A172 (cell line): ENCODE results near the gene PPARA. TPM values are rescaled to one million over a fixed set of nuclear protein-coding genes. Genes with fewer than 3 reads are reported as not detected.

Experiments
- DNase-seq: peaks from one replicate; pipeline ENCODE4 v3.0.0-alpha.2; 2015; ENCODE audit warnings: low spot score
- total RNA-seq: library from RNA; depleted of rRNA; stranded (reverse); fragments of >200 nt; shearing (Covaris generic); gene quantifications from 2 replicates; pipeline ENCODE4 v1.2.3, GENCODE V29; 2014; rRNA removed

The PPARA gene
- total RNA-seq, 1 experiment from 2014 or later: 5.3 TPM

- no peak for DNase-seq
Observed at GRCh38 chr22:46290843-46291785, 140.8 kb downstream of the PPARA start.

- no peak for DNase-seq
Observed at GRCh38 chr22:46292173-46292572, 141.8 kb downstream of the PPARA start.

DNA sequence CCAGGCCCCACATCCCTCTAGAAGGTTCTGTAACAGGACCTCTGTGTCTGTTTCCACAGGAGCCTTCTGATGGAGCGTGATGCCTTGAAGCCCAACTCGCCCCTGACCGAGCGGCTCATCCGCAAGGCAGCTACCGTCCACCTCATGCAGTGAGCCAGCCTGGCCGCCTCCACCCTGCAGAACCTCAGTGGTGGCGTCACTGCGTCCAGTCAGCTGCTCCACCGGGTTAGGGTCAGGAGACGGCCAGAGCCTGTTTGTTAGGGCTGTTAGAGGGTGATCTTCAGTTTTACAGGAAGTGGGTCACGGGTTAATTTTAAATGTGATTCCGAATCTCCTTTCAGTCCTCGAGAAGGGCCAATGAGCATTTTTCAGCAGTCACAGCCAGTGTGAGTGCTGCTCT lies 142.4 kb downstream of the PPARA start:
- no peak for DNase-seq

Other genes with a start within 250 kb of the PPARA start
- gene WNT7B, start 173.4 kb upstream of the PPARA start, total RNA-seq: 4.5 and 6.3 TPM in 2 replicates
- gene CDPF1, start 99.8 kb downstream of the PPARA start, total RNA-seq: 12.5 and 19.1 TPM in 2 replicates
- gene PKDREJ, start 112.8 kb downstream of the PPARA start, total RNA-seq: under 0.01 TPM in 1 of 2 replicates, not detected in the other
- 15.3 and 21.8 TPM in 2 replicates for gene TTC38, start 117.5 kb downstream of the PPARA start, total RNA-seq
- gene GTSE1, start 146.3 kb downstream of the PPARA start, total RNA-seq: 13.7 and 14.4 TPM in 2 replicates
- gene TRMU, start 185.2 kb downstream of the PPARA start, total RNA-seq: 20.6 and 33.6 TPM in 2 replicates